GM21576 (cell line): ENCODE measurements around the gene UBAC2.
A peak's percentile ranks its signal among the peaks of the same experiment; 100 is the strongest.

ENCODE experiments used
- ATAC-seq: cut with Tn5 transposase; IDR thresholded peaks from one replicate; pipeline ENCODE4 v1.9.1; 2021; ENCODE audit warnings: mild to moderate bottlenecking, moderate library complexity; ENCODE audit not compliant: unreplicated experiment

Gene UBAC2

DNA sequence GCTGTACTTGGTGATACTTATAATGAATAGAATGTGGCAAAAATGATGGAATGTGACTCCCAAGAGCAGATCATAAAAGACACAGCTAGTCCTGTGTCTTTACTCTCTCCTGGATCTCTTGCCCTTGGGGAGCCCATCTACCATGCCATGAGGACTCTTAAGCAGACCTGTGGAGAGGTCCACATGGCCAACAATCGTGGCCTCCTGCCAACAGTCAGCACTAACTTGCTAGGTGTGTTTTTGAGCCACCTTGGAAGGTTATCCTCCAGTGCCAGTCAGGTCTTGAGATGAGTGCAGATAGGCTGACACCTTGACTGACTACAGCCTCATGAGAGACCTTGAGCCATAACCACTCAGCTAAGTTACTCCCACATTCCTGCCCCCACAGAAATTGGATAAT lies 128.8 kb downstream of the UBAC2 start:
- no peak for ATAC-seq

DNA sequence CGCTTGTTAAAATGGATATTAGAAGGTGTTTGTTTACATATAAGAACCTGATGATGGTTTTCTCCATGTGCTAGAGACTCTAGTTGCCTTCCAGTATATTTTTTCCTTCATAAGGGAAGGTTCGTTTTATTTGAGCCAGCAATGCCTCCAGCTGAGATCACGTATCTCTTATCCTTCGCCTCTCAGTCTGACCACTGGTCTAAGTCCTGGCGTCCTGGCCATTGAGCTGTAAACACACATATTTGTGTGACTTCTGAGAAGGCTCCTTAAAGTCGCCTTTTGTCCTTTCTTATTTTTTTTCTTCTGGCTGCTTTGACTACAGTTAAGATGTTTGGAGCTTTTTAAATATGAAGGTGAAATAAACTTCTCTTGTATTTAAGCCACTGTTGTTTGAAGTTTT lies 130.3 kb downstream of the UBAC2 start:
- no peak for ATAC-seq

GRCh38 chr13:99331881-99332293 lies 131.2 kb downstream of the UBAC2 start:
- peak; percentile 86 for ATAC-seq

DNA sequence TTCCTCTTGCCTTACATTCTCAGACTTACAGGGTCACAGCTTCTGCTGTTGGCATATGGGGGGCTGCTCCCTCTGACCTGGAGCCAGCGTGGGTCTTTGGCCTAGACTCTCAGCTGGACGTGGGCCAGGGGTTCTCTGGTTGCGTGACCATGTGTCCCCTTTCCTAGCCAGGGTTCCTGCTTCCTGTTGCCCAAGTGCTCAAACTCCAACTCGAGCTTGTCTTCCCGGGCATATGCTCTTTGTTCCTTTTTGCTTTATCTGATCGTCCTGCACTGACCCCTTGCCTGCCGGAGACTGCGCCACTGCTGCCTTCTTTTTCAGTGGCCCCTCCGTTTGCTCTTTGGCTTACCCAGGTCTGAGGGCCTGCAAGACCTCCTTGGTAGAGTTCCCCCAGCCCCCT lies 131.8 kb downstream of the UBAC2 start:
- no peak for ATAC-seq

DNA sequence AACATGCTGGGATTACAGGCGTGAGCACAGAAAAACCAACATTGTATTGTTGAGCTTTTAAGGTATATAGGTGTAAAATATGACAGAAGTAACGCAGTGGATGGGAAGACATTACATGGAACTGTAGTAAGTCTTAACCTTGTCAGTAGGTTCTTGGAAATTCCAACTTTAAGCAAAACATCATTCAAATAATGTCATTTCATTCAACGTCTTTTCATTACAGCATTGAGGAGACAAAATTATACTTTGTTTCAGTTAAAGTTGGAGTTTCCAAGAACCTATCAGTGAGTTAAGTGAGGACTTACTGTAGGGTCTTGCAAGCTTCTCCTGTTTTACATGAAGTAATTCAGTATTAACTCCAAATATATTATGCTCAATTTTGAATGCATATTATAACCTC lies 133.6 kb downstream of the UBAC2 start:
- ATAC-seq, result no peak

- no peak for ATAC-seq
These were observed 134.4 kb downstream of the UBAC2 start for GRCh38 chr13:99335087-99335486.

DNA sequence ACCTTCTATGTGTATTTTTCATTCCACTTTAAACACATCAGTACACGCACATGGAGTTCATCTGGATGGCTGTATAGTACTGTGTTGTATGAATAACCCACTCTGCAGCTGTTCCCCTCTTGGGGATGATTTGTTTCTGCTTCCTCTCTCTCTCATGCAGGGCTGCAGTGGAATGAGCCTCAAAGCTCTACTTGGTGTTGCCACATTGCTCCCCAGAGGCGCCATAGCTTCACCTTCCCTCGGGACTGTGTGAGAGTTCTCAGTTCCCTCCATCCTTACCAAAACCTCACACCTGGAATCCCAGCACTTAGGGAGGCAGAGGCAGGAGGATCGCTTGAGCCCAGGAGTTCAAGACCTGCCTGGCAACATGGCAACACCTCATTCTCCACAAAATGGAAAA lies 134.9 kb downstream of the UBAC2 start:
- no peak for ATAC-seq

DNA sequence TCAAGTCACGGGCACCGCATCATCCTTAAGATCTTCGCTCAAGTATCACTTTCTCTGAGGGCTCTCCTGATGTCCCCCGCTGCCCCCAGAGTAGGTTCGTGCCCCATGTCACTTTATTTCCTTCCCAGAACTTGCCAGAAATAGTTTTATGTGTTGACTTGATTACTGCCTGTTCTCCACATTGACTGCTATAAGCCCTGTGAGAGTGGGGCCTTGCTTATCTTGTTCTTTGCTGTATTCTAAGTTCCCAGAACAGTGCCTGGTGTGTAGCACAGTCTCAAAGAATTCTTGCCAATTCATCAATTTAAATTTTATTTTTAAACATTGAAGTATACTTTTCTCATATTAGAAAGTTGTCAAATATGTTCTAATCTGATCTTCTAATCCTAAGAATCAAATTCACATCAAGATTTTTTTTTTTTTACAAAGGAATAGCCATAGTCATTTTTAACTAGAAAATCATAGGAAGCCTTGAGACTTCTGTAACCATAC lies 138.6 kb downstream of the UBAC2 start:
- ATAC-seq, result no peak

GRCh38 chr13:99339736-99340397 lies 139.2 kb downstream of the UBAC2 start:
- ATAC-seq, result no peak

GRCh38 chr13:99340638-99341037 lies 140.0 kb downstream of the UBAC2 start:
- no peak for ATAC-seq

GRCh38 chr13:99341969-99342722 lies 141.5 kb downstream of the UBAC2 start:
- no peak for ATAC-seq

GRCh38 chr13:99342723-99343315 lies 142.2 kb downstream of the UBAC2 start:
- ATAC-seq, result no peak

- ATAC-seq, result no peak
These were observed 144.1 kb downstream of the UBAC2 start for GRCh38 chr13:99344610-99345208.

- ATAC-seq, result no peak
These were observed 144.7 kb downstream of the UBAC2 start for GRCh38 chr13:99345345-99345744.

DNA sequence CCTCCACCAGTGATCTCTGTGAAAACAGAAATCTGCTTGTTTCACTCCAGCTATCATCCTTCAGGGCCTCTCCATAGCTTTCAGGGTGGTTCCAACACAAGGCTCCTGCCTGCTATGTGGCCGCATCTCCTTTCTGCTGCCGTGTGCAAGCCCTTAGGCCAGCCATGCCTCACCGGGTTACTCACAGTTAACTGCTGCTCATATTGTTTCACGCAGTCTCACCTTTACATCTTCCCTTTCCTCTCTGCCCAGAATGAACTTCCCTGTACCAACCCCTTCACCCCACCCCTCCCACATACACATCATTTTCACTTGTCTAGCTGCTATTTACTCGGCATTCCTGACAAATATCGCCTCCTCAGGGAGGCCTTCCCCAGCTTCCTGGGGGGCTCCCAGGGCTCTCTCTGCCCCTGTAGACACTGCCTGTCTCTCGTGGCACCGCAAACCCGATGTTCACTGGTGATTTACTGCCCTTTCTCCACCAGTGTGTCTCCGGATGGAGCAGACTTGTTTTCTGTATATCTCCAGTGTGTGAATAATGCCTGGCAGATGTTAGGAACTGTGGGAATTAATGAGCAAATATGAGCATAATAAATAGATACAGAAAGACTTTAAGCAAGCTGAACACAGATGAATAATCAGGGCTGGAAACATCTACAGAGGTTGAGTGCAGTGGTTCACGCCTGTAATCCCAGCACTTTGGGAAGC lies 145.8 kb downstream of the UBAC2 start:
- ATAC-seq, result no peak

GRCh38 chr13:99347335-99347878 lies 146.8 kb downstream of the UBAC2 start:
- no peak for ATAC-seq

DNA sequence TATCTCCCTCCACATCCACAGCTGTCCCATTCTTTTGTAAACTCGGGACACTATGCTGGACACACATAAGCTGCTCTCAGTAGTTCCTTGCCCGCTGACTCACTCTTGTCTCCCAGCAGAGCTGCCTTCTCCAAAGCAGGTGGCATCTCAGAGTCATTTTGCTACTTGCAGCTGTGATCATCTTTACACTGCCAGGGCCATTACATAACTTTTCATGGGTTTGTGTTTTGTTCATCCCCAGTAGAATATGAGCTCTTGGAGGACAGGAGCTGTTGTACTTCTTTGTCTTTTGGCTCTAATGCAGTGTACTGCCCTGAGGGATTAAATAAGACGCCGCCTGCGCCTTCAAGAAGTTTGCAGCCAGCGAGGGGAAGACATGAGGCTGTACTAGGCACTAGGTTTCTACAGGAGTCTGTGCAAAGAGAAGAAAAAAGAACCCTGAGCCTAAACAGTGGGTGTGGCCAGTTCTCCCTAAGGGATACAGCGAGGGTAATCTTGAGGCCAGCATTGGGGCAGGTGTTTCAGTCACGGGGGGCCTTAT lies 147.3 kb downstream of the UBAC2 start:
- no peak for ATAC-seq

GRCh38 chr13:99350191-99350590 lies 149.5 kb downstream of the UBAC2 start:
- ATAC-seq, result no peak

GRCh38 chr13:99351772-99352171 lies 151.1 kb downstream of the UBAC2 start:
- no peak for ATAC-seq
